RWPE1 (cell line): ENCODE data around the gene OLFM4.
"Not testable (repeated sequence)": the region's sequence is repeated elsewhere in the genome, so short reads cannot be mapped to it uniquely, and the experiment has no call there.

Source experiments
- CTCF ChIA-PET: fragments of 350-600 bp; sonication (Branson Sonifier 250); formaldehyde crosslinking; extraction: SDS; loops from one replicate; lab custom pipeline; 2021; lab: Yijun Ruan, JAX
- POLR2A ChIA-PET: fragments of 400-600 bp; formaldehyde crosslinking; extraction: SDS; loops from one replicate; lab custom pipeline; 2020; ENCODE audit warnings: antibody characterized with exemption; ENCODE audit not compliant: low non-redundant PET; lab: Yijun Ruan, JAX
- DNase-seq: peaks from one replicate; pipeline ENCODE4 v3.0.0; 2012; ENCODE audit warnings: low spot score
- H3K27ac ChIP-seq: fragments of 450-650 bp; 2 replicates; pipeline ENCODE4 v1.5.1; 2017
- CTCF ChIP-seq: fragments of 450-650 bp; conservative IDR thresholded peaks from 2 replicates; pipeline ENCODE4 v1.5.1; 2017; ENCODE audit warnings: low read depth, mild to moderate bottlenecking

The OLFM4 gene

GRCh38 chr13:53013113-53013512 is 15.5 kb upstream of the OLFM4 start:
- no peak for DNase-seq
- no peak for TF ChIP-seq CTCF
- no peak overlapping the region for H3K27ac ChIP-seq
- ChIA-PET CTCF (interaction anchor here (0.7 kb wide), 1 partner anchor 88 kb away, joined by 3 read pairs; no protein-coding TSS in a partner anchor), POLR2A (no interaction called here)

GRCh38 chr13:53014018-53014417 is 14.6 kb upstream of the OLFM4 start:
- H3K27ac ChIP-seq, DNase-seq, POLR2A ChIA-PET: not testable (repeated sequence)
- CTCF ChIA-PET: interaction anchor here (0.6 to 0.7 kb wide), 2 partner anchors 89 to 169 kb away, joined by 3 read pairs; no protein-coding TSS in a partner anchor

GRCh38 chr13:53014495-53015443 is 13.8 kb upstream of the OLFM4 start:
- CTCF ChIA-PET: interaction anchor here (0.6 kb wide), 1 partner anchor 24 kb away, joined by 3 read pairs; no protein-coding TSS in a partner anchor
- no peak for DNase-seq
- TF ChIP-seq CTCF: no peak
- POLR2A ChIA-PET: no interaction called here
- H3K27ac ChIP-seq: no peak overlapping the region

GRCh38 chr13:53015971-53016370 is 12.6 kb upstream of the OLFM4 start:
- no peak overlapping the region for H3K27ac ChIP-seq
- POLR2A ChIA-PET: no interaction called here
- CTCF ChIA-PET: no interaction called here
- no peak for DNase-seq
- TF ChIP-seq CTCF: no peak

GRCh38 chr13:53017433-53017970 is 11.1 kb upstream of the OLFM4 start:
- ChIA-PET CTCF (no interaction called here), POLR2A (no interaction called here)
- DNase-seq: no peak
- no peak overlapping the region for H3K27ac ChIP-seq
- TF ChIP-seq CTCF: no peak

GRCh38 chr13:53018690-53019647 is 9.6 kb upstream of the OLFM4 start:
- DNase-seq: no peak
- no peak overlapping the region for H3K27ac ChIP-seq
- no peak for TF ChIP-seq CTCF
- CTCF ChIA-PET: interaction anchor here (0.7 kb wide), 1 partner anchor 12 kb away, joined by 3 read pairs; no protein-coding TSS in a partner anchor
- POLR2A ChIA-PET: no interaction called here
